GM21360 (cell line): ENCODE measurements around the gene SAT2.
A peak's percentile ranks its signal among the peaks of the same experiment; 100 is the strongest.

Experiments used
- ATAC-seq: cut with Tn5 transposase; IDR thresholded peaks from one replicate; pipeline ENCODE4 v1.9.1; 2021; ENCODE audit warnings: mild to moderate bottlenecking, moderate library complexity; ENCODE audit not compliant: unreplicated experiment

Gene SAT2

DNA sequence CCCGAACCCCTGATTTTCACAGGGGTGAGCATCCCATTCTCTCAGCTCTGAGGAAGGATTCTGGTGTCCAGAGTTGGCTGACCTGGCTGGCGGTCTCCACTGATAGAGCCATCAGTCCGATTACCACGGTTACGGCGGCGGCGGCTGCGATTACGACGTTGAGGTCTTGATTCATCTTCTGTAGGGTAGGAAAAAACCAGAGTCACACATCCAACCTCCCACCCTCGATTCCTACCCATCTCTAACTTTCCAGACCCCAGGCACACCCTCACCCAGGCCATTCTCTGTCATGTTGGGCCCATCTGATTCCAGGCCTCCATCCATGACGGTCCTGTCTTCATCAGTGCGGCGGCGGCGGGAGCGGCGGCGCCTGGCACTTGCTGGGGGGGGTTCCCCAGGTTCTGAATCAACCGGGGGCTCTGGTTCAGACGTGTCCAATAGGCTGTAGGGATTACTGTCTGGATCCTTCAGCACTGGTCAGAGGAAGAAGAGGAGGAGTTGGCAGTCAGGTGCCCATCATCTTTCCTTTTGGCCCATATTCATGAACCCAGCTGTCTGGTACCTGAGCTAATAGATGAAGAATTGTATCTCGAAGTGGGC is 35.1 kb downstream of the SAT2 start:
- no peak for ATAC-seq

DNA sequence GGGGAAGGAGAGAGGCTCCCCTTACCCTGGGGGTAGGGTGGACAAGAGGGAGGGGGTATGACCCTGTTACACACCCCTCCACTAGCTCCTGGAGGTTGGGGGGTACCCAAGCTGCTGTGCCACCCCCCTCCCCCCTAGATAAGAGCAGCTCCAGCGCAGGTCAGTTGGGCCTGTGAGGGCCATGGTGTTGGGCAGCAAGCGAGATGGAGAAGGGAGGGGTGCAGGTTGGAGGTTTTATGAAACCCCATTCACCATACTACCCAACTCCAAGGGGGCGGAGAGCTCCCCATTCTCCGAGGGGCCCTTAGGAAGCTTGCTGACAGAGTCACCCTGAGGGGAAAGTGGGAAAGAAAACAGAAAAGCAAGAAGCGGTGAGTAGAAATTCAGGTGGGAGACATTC is 36.0 kb downstream of the SAT2 start:
- no peak for ATAC-seq

DNA sequence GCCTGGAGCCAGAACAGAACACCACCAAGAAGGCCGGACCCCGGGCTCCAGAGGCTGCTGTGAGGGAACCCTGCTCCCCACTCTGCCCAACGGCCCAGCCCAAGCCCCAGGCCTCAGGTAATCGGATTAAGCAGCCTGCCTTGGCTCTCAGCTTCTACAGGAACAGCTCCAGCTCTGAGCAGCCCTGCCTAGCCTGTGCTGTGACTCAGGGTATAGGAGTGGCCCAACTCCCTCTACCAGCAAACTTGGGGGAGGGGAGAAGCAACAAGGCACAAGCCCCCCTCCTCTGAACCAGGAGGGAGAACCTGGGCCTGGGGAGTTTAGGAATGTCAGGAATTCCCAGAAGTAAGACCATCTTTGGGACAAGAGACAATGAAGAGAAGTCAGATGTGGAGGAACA is 36.9 kb downstream of the SAT2 start:
- ATAC-seq: no peak

DNA sequence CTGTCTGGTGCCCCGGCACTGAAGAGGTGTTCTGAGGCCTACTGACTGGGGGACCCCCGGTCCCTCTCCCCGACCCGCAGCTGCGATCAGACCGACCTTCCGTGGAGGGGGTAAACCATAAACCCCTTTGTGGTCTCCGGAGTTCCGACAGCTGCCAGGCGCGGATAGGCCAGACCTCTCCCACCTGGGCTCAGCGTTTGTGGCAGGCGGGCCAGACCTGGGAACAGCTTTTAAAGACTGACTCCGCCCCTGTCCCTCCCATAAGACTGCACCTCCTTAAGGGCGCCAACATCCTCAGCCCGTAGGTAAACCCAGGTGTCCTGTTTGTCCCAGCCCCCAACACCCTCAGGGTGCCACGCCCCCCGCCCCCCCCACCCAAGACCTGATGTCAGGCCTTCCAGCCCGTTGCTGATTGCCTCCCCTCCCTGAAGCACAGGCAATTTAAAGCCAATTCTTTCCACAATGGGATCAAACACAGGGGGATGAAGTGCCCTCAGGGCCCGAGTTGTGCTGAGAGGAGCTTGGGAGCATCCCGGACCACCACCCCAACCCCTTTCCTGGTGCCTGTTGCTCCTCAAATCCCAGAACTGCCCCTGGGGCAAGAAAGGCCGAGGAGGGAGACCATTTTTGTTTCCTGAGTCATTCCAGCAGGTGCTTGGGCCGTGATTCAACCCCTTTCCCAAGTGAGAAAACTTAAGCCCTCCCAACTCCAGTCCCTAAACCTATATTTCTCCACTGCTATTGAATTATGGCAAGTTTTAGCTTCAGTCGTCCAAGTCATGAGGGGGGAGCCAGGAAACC is 37.5 kb downstream of the SAT2 start, which contains the start of gene SOX15:
Gene SOX15, minus strand, starts transcription at position 204 of the 801 bp plus-strand sequence. CDS start 418 bp downstream, outside the sequence.
- ATAC-seq: no peak

DNA sequence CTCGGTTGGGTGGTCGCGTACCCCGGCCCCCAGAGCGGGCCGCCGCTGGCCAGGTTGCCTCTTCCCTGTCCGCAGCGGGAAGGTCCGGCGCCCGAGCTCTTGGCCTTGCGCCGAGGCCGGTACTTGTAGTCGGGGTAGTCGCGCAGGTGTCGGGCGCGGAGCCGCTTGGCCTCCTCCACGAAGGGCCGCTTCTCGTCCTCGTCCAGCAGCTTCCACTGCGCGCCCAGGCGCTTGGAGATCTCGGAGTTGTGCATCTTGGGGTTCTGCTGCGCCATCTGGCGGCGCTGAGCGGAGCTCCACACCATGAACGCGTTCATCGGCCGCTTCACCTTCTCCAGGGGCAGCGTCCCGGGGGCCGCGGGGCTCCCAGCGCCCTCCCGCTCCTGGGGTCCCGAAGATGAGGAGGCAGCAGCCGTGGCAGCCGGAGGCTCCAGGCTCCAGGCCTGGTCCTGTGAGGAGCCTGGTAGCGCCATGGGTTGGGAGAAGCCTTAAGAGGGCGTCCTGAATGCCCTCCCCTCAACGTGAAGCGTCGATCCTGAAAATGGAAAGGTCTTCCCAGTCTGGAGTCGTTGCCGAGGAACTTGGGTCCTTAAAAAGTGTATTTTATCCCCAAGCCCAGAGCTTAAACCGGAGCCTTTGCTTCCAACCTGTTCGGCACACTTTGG is 38.3 kb downstream of the SAT2 start:
- ATAC-seq: no peak

DNA sequence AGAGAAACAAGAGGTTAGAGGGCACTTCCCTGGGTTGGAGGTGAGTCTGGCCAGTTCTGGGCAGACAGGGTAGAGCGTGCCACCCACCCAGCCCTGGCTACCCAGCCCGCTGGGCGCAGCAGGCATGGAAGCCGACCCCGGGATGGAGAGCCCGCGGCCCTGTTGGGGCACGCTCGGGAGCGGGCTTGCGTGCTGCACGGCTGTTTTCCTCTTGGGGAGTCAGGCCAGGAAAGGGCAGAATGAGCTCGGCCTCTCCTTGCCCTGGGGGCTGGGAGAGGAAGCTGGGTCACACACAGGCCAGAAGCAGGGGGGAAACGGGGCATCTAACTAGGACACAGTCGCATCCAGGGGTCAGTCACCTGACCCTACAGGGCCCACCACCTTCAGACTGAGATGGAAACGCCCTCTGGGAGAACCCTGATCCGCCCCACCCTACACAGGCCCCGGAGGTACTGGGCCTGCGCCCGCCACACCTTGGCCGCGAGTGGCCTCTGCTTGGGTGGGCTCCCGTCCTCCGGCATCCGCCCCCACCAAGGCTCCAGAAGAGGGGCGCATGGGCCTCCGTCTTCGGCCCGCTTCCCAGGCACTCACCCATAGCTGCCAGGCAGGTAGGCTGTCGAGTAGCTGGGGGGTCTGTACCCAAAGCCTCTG is 38.9 kb downstream of the SAT2 start:
- ATAC-seq: no peak

DNA sequence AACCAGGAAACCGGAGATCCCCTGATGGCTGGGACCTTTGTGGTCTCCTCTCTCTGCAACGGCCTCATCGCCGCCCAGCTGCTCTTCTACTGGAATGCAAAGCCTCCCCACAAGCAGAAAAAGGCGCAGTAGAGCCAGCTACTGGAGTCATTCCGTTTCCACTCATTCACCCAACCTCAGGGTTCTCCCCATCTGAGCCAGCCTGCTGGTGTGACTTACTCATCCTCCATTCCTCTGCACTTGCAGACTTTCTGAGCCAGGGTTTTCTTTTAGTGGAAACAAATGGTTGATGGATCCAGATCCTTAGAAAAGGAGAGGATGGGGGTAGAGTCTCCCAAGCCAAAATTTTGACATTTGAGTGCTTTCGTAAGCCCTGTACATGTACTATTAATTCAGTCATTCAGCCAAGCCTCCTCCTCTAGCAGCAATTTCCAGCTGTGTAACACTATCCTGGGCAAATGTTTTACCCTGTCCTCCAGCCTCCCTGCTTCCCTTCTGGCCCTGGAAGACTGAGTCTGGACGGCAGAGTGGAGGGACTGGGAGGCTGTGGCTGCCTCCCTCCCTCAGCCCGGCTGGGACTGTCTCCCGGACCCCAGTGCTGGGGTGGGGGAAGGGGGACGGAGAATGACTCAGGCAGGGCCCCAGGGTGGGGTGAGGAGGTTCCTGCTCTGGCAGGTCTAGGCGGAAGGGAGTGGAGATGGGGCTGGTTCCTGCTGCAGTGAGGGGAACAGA is 40.0 kb downstream of the SAT2 start:
- ATAC-seq: no peak

DNA sequence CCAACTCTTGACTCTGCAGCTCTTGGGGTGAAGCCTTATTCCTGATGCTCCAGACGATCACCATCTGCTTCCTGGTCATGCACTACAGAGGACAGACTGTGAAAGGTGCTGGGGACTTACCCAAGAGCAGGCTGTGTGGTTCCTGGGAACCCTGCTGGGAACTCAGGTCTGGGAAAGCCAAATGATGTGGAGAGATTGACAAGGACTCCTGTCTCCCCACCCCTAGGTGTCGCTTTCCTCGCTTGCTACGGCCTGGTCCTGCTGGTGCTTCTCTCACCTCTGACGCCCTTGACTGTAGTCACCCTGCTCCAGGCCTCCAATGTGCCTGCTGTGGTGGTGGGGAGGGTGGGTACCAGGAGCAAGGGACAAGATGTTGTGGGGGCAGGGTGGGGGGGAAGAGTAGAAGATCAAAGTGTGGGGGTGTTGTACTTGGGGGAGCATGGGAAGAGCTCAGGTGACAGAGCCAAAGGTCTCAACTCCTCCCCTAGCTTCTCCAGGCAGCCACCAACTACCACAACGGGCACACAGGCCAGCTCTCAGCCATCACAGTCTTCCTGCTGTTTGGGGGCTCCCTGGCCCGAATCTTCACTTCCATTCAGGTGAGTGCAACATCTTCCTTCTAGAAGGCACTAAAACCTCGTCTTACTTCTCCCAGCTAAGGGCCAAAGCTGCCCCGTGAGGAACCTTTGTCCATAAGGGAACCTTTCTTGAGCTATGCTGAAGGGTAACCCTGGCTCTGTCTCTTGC is 40.8 kb downstream of the SAT2 start:
- ATAC-seq: no peak

DNA sequence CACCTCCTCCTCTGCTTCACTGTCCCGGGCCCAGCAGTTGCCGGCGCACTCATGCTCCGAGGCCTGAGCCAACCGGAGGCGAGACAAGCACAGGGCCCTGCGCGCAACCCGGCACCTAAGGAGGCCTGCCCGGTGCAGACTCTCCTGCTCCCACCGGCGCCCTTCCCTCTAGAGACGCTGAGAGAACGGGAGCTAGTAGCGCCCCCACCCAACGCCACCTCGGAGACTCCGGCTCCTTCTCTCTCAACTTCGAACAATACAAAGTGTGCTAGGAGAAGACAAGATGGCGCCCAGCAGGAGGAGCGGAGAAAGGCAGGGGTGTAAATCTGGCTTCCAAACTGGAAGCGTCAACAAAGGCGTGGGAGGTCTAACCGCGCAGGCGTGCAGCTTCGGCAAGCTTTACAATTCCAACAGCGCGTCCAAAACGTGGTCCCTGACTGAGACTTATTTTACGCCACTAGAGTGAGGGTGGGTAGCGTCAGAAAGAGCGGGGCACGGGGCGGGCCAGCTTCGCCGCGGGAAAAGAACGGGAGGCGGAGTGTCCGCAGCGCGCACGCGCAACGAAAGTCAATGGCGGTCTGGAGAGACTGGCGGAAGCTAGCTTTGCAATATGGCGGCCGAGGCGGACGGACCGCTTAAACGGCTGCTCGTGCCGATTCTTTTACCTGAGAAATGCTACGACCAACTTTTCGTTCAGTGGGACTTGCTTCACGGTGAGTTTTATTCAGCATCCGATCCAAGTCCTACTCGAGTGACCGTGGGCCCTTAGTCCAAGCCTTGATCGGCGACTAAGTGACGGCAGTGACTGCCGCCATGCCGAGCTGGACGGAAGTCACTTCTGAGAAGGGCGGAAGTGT is 44.1 kb downstream of the SAT2 start, which contains the start of gene MPDU1:
Gene MPDU1, plus strand, starts transcription at position 600 of the 857 bp plus-strand sequence. Its CDS starts 11 bp downstream, at position 611.
- ATAC-seq: peak; percentile 56

DNA sequence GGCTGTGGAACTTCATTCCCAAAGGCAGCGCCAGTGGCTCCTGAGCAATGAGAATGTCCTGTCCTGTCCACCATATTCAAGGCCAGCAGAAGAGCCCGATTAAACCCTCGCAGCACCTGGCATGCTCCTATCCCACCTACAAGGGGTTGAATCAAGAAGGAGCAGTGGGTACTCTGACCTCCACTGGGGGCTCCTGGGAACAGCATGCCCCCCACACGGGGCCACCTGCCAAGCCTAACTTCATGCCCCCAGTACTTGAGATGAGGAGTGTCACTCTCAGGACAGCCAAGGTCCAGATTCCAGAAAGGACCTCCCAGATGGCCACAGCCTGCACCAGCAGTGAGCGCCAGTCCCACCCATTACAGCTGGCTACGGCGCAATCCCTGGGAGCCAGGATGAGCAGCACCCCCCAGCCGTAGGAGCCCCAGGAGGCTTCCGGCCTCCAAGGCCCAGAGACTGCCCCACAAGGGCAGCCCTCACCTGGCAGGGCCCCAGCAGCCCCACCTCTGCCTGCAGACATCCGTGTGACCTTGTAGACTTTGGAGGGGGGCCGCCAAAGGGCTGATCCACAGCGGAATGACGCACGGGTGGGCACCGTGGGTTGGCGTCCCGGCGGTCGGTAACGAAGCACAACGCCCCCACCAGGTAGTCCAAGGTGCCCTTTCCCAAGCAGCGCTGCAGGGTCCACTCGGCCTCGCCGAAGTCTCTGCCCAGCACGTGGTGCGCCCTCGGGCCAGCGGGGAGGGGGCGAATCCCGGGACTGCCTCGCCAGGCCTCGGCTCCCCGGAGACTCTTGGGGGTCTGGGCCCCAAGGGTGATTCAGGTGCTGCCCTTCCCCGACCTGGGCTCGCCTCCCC is 45.0 kb downstream of the SAT2 start:
- ATAC-seq: no peak

DNA sequence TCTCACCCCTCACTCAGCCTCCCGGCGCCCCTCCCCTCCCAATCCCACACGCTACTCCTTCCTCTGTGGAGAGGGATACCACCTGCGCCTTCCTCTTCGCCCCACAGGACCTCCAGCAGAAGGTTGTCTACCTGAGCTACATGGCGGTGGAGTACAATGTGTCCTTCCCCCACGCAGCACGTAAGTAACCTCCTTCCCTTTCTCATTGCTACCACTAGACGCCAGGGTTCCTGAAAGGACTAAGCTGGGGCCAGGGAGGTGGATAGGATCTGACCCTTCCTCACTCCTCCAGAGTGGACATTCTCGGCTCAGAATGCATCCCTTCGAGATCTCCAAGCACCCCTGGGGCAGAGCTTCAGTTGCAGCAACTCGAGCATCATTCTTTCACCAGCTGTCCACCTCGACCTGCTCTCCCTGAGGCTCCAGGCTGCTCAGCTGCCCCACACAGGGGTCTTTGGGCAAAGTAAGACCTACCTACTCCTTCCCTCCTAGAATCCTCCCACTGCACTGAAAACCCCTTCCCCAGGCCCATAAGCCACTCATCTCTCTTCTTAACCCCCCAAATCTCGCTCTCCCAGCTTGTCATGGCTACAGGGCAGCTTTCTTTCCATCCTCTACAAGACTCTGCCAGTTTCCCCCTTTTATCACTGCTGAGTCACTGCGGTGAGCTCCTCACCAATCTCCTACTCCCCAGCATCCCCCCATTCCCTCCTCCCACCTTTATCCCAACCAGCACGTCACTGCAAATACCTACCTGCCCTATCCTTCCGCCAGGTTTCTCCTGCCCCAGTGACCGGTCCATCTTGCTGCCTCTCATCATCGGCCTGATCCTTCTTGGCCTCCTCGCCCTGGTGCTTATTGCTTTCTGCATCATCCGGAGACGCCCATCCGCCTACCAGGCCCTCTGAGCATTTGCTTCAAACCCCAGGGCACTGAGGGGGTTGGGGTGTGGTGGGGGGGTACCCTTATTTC is 46.7 kb downstream of the SAT2 start:
- ATAC-seq: no peak

DNA sequence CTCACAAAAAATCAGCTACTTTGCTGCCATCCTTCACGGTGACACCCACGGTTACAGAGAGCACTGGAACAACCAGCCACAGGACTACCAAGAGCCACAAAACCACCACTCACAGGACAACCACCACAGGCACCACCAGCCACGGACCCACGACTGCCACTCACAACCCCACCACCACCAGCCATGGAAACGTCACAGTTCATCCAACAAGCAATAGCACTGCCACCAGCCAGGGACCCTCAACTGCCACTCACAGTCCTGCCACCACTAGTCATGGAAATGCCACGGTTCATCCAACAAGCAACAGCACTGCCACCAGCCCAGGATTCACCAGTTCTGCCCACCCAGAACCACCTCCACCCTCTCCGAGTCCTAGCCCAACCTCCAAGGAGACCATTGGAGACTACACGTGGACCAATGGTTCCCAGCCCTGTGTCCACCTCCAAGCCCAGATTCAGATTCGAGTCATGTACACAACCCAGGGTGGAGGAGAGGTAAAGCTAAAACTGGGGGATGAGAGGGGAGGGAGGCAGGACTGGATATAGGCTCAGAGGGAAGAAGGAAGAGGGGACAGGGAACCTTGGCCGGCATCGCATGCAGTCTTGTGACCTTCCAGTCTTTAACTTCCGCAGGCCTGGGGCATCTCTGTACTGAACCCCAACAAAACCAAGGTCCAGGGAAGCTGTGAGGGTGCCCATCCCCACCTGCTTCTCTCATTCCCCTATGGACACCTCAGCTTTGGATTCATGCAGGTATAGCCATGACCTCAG is 47.6 kb downstream of the SAT2 start:
- ATAC-seq: no peak

DNA sequence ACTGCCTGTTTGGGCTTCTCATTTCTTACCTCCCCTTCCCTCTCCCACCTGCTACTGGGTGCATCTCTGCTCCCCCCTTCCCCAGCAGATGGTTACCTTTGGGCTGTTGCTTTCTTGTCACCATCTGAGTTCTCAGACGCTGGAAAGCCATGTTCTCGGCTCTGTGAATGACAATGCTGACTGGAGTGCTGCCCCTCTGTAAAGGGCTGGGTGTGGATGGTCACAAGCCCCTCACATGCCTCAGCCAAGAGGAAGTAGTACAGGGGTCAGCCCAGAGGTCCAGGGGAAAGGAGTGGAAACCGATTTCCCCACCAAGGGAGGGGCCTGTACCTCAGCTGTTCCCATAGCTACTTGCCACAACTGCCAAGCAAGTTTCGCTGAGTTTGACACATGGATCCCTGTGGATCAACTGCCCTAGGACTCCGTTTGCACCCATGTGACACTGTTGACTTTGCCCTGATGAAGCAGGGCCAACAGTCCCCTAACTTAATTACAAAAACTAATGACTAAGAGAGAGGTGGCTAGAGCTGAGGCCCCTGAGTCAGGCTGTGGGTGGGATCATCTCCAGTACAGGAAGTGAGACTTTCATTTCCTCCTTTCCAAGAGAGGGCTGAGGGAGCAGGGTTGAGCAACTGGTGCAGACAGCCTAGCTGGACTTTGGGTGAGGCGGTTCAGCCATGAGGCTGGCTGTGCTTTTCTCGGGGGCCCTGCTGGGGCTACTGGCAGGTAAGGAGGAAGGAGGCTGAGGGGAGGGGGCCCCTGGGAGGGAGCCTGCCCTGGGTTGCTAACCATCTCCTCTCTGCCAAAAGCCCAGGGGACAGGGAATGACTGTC is 48.4 kb downstream of the SAT2 start, which contains the start of gene CD68:
Gene CD68, plus strand, starts transcription at position 638 of the 833 bp plus-strand sequence. Its CDS starts 40 bp downstream, at position 678.
- ATAC-seq: no peak

DNA sequence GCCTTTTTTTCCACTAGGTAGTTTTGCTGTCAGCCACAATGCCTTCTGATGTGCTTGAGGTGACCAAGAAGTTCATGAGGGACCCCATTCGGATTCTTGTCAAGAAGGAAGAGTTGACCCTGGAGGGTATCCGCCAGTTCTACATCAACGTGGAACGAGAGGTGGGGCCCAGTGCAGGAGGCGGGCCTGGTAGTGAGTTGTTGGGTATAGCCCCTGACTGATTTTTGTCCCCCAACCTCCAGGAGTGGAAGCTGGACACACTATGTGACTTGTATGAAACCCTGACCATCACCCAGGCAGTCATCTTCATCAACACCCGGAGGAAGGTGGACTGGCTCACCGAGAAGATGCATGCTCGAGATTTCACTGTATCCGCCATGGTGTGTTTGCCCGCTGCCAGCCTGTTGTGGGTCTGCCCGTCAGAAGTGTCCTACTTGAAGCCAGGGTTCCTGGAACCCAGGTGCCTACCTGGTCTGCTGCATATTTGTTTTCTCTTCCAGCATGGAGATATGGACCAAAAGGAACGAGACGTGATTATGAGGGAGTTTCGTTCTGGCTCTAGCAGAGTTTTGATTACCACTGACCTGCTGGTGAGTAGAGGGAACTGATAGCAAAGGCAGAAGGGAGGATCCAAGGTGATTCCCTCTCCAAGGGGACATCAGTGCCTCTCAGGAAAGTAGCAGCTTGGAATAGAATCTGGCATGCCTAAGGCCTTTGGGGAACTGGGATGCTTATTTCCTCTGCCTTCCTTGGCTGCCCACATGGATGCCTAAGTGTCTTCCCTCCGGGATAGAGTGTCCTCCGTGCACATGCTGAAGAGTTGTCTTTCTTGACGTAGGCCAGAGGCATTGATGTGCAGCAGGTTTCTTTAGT is 50.1 kb downstream of the SAT2 start:
- ATAC-seq: no peak
